ENCODE measurements around the gene SKAP1.

DNA sequence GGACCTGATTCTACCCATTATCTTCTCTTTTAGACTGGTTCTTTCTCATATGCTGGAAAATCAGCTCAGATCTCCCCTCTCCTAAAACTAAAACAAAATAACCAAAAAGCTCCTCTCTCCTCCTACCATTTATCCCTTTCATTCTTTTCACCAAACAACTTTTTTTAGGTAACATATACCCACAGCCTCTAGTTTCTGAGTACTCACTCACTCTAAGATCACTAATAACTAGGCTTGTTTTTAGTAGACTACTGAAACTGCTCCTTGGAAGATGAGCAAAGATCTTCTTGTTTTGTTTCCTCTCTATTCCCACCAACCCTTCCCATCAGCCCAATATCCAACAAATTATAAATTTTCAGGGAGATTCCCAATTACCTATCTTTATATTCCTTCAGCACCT, 129.0 kb downstream of the SKAP1 start:
- TF ChIP-seq, protein P1, sequence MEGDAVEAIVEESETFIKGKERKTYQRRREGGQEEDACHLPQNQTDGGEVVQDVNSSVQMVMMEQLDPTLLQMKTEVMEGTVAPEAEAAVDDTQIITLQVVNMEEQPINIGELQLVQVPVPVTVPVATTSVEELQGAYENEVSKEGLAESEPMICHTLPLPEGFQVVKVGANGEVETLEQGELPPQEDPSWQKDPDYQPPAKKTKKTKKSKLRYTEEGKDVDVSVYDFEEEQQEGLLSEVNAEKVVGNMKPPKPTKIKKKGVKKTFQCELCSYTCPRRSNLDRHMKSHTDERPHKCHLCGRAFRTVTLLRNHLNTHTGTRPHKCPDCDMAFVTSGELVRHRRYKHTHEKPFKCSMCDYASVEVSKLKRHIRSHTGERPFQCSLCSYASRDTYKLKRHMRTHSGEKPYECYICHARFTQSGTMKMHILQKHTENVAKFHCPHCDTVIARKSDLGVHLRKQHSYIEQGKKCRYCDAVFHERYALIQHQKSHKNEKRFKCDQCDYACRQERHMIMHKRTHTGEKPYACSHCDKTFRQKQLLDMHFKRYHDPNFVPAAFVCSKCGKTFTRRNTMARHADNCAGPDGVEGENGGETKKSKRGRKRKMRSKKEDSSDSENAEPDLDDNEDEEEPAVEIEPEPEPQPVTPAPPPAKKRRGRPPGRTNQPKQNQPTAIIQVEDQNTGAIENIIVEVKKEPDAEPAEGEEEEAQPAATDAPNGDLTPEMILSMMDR (conservative IDR thresholded peaks at IDR 0.05; ENCODE audit: low read length), result no peak
- TF ChIP-seq EZH2phosphoT487 (IDR thresholded peaks at IDR 0.05; ENCODE audit: borderline replicate concordance), result no peak
